ENCODE data around the gene EIF4G3.
"Not testable (repeated sequence)": the region's sequence is repeated elsewhere in the genome, so short reads cannot be mapped to it uniquely, and the experiment has no call there.

Gene EIF4G3

DNA sequence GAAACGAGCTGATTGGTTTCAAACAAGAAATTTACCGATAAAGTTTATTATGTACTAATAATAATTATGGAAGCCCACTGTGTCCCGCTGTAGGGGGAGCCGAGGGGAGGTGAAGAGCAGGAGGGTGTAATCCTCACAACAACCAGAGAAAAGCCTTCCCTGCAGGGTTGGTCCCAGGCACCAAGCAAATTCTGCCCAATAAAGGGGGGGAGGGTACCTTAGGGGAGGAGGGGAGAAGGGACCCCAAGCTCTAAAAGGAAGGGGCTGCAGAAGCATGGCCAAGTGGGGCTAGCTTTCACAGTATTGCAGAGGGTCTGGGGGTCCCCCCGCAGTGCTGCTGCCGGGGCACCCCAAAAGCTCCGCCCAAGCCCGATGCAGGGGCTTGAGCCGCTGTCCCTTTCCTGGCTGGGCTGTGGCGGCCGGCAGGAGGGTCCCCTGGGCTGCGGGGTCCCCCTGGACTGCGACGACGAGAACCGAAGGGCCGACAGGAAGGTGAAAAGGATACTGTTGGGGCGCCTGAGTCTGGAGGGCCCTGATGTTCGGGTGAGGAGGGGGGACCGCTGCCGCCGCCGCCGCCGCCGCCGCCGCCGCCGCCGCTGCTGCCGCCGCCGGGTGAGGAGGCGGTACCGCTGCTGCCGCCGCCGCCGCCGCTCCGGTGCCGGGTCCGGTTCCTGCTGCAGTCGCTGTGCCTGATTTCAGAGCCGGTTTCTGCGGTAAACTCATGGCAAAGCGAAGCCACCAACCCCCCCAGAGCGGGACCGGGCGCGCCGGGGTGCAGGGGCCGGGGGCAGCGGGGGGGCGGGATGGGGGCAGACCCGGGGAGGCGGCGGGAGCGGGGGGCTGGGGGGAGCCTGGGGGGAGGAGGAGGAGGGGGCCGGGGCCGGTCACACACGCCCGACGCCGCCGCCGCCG, 771 bp downstream of the EIF4G3 start:
- H3K4me1 Mint-ChIP-seq, result peaks cover 34% of the 10 kb centered on the region
- TF ChIP-seq, protein P1, sequence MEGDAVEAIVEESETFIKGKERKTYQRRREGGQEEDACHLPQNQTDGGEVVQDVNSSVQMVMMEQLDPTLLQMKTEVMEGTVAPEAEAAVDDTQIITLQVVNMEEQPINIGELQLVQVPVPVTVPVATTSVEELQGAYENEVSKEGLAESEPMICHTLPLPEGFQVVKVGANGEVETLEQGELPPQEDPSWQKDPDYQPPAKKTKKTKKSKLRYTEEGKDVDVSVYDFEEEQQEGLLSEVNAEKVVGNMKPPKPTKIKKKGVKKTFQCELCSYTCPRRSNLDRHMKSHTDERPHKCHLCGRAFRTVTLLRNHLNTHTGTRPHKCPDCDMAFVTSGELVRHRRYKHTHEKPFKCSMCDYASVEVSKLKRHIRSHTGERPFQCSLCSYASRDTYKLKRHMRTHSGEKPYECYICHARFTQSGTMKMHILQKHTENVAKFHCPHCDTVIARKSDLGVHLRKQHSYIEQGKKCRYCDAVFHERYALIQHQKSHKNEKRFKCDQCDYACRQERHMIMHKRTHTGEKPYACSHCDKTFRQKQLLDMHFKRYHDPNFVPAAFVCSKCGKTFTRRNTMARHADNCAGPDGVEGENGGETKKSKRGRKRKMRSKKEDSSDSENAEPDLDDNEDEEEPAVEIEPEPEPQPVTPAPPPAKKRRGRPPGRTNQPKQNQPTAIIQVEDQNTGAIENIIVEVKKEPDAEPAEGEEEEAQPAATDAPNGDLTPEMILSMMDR (IDR thresholded peaks at IDR 0.05), result no peak
- H3K9me3 Mint-ChIP-seq, result no peaks in the 10 kb centered on the region
- H3K27ac Mint-ChIP-seq, result peak overlapping the region; percentile 98
- peak; percentile 52 for DNase-seq
- H3K36me3 Mint-ChIP-seq (ENCODE audit: low read depth), result peaks cover 18% of the 10 kb centered on the region
- H3K27me3 Mint-ChIP-seq (ENCODE audit: low read depth, poor library complexity), result peaks cover 5% of the 10 kb centered on the region
- peak overlapping the region; percentile 89 for H3K4me3 Mint-ChIP-seq

- Mint-ChIP-seq H3K27me3 (ENCODE audit: low read depth, poor library complexity) (peaks cover 5% of the 10 kb centered on the region), H3K36me3 (ENCODE audit: low read depth) (peaks cover 25% of the 10 kb centered on the region), H3K4me1 (peaks cover 34% of the 10 kb centered on the region), H3K4me3 (peak overlapping the region; percentile 89), H3K9me3 (no peaks in the 10 kb centered on the region), H3K27ac (peak overlapping the region; percentile 98)
- TF ChIP-seq, protein P1 (IDR thresholded peaks at IDR 0.05), result no peak
- DNase-seq, result no peak
These were observed 1.4 kb downstream of the EIF4G3 start for GRCh38 chr1:21175324-21175669.

- TF ChIP-seq, protein P1 (IDR thresholded peaks at IDR 0.05), result no peak
- peaks cover 5% of the 10 kb centered on the region for H3K27me3 Mint-ChIP-seq (ENCODE audit: low read depth, poor library complexity)
- peaks cover 29% of the 10 kb centered on the region for H3K36me3 Mint-ChIP-seq (ENCODE audit: low read depth)
- DNase-seq, result no peak
- H3K4me3 Mint-ChIP-seq, result peak overlapping the region; percentile 89
- no peaks in the 10 kb centered on the region for H3K9me3 Mint-ChIP-seq
- H3K27ac Mint-ChIP-seq, result peak overlapping the region; percentile 98
- H3K4me1 Mint-ChIP-seq, result peaks cover 34% of the 10 kb centered on the region
These were observed 1.9 kb downstream of the EIF4G3 start for GRCh38 chr1:21174654-21175323.

DNA sequence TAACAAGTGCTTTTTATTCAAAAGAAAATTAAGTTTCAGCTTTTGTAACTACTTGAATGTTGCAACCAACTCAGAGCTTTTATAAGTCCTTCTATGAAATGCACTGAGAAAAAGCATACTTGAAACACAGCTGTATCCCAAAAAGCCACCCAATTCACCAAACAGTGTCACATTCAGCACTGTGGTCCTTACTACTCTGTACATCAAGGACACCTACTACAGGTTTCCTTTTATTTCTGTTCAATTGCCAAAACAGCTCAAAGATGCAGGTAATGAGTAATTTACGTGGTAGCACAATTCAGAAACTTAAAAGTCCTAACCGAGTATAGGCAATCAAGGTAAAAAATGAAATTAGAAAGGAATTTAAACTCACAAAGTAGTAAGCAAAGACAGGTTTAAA, 2.5 kb downstream of the EIF4G3 start:
- Mint-ChIP-seq H3K4me3 (peak overlapping the region; percentile 89), H3K36me3 (ENCODE audit: low read depth) (peaks cover 34% of the 10 kb centered on the region), H3K27ac (no peak overlapping the region), H3K4me1 (peaks cover 34% of the 10 kb centered on the region), H3K27me3 (ENCODE audit: low read depth, poor library complexity) (peaks cover 5% of the 10 kb centered on the region), H3K9me3 (no peaks in the 10 kb centered on the region)
- DNase-seq, result no peak
- TF ChIP-seq, protein P1 (IDR thresholded peaks at IDR 0.05), result no peak

DNA sequence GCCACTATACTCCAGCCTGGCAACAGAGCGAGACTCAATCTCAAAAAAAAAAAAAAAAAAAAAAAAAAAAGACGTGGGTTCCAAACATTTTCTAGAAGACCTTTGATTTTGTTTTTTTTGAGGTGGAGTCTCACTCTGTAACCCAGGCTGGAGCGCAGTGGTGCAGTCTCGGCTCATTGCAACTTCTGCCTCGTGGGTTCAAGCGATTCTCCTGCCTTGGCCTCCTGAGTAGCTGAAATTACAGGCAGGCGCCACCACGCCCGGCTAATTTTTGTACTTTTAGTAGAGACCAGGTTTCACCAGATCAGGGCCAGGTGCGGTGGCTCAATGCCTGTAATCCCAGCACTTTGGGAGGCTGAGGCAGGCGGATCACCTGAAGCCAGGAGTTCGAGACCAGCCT, 3.6 kb downstream of the EIF4G3 start:
- H3K36me3 Mint-ChIP-seq (ENCODE audit: low read depth), result peaks cover 43% of the 10 kb centered on the region
- DNase-seq; H3K9me3 Mint-ChIP-seq; H3K27ac Mint-ChIP-seq; H3K4me3 Mint-ChIP-seq; H3K27me3 Mint-ChIP-seq (ENCODE audit: low read depth, poor library complexity): not testable (repeated sequence)
- H3K4me1 Mint-ChIP-seq, result peaks cover 34% of the 10 kb centered on the region

DNA sequence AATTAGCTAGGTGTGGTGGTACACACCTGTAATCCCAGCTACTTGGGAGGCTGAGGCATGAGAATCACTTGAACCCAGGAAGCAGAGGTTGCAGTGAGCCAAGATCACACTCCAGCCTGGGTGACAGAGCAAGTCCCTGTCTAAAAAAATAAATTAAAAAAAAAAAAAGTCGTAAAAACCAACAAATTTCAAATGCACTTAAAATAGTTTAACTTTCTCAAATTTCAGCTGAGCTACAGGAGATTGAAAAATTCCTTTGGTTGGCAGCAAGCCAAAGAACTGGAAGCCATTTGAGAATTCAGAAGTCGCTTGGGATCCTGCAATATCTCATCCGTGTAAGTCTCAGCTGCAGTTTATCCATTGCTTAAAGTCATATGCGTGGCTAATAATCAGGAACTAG, 5.9 kb downstream of the EIF4G3 start:
- not testable (repeated sequence) for H3K9me3 Mint-ChIP-seq; H3K27me3 Mint-ChIP-seq (ENCODE audit: low read depth, poor library complexity); H3K27ac Mint-ChIP-seq; H3K4me3 Mint-ChIP-seq; DNase-seq
- Mint-ChIP-seq H3K36me3 (ENCODE audit: low read depth) (peaks cover 63% of the 10 kb centered on the region), H3K4me1 (peaks cover 34% of the 10 kb centered on the region)

All from nephron progenitor cell (in vitro differentiated cells).